Measurements from ENCODE around the gene SEC14L1.

The SEC14L1 gene

DNA sequence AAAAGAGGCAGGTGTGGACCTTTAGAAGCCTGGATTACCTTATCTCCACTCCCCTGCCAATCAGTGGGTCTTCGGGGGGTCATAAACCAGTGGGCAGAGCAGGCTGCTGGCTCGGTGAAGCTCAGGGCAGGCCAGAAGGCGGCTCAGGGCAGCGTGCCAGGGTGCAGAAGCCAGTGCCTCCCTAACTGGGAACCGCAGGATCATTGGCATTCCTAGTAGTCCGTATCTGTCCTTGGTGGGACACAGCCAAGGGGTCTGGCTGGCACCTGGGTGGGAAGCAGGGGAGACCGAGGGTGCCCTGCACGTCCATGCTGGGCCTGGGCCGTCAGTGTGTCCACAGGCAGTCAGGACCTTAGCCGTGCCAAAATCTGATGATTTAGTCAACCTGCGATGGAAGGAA, 76.8 kb downstream of the SEC14L1 start:
- DNase-seq, result peak; percentile 12

DNA sequence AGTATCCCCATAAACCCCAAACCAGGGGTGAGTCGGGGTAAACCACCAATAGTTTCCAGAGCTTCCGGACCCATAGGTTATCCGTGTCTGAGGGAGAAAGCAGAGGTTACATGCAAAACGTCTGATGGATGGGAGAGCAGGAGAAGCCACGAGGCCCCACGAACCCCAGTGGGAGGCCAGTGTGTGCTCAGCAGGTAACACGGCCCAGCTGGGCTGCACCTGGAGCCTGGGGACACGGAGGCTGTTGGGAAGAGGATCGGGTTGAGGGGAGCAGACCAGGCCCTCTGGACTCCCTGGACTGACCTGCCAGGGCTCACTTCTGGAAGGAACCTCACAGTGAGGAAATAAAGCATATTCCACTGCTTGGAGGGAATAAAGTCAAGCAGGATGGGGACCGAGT, 78.1 kb downstream of the SEC14L1 start:
- DNase-seq, result no peak

DNA sequence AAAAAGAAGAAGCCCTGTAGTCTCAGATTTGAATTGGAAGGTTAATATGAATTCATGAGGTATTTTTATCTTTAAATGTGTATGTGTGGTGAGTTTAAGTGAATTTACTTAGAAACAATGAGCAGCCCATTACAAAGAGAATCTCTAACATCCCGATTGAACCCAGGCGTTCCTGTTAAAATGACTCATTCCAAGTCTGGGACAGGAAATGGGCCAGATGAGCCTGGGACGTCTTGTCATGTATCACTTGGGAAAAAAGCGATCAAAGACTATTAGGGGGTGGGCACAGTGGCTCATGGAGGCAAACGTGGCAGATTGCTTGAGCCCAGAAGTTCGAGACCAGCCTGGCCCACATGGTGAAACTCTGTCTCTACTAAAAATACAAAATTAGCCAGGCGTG, 81.6 kb downstream of the SEC14L1 start:
- DNase-seq, result no peak

DNA sequence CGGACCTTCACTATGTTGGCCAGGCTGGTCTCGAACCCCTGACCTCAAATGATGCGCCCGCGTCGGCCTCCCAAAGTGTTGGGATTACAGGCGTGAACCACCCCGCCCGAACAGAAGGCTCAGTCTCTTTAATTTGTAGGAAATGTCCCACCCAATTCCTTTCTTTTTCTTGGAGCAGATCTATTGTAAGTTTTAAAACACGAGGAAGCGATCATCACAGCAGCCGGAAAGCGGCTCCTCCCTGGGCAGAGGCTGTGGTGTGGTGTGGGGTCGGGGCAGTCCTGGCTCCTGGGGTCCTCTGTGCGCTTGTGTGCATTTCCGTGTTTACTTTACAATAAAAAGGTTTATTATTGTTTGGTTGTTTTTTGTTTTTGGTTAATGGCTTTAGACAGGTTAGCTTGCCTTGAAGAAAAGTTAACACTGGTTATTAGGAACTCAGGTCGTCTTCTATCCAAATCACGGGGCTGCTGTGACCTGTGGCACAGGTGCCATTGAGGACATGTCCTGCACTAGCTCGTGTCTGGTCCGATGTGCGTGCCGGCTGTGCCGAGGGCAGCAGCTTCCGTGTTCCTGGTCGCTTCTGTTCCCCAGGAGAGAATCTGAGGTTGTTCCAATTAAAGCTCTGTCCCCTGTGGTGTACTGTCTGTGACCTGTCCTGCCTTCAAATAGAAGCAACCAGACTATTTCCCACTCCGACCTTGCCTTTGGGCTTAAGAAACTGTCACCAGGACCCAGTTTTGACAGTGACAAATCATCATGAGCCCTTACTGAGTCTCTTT, 83.1 kb downstream of the SEC14L1 start:
- DNase-seq, result no peak

DNA sequence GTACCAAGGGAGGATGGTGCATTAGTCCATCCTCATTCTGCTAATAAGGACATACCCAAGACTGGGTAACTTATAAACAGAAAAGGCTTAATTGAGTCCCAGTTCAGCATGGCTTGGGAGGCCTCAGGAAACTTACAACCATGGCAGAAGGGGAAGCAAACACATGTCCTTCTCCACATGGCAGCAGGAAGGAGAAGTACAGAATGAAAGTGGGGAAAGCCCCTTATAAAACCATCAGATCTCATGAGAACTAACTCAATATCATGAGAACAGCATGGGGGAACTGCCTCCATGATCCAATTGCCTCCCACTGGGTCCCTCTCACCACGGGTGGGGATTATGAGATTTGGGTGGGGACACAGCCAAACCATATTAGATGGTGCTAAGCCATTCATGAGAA, 84.5 kb downstream of the SEC14L1 start:
- DNase-seq, result no peak

DNA sequence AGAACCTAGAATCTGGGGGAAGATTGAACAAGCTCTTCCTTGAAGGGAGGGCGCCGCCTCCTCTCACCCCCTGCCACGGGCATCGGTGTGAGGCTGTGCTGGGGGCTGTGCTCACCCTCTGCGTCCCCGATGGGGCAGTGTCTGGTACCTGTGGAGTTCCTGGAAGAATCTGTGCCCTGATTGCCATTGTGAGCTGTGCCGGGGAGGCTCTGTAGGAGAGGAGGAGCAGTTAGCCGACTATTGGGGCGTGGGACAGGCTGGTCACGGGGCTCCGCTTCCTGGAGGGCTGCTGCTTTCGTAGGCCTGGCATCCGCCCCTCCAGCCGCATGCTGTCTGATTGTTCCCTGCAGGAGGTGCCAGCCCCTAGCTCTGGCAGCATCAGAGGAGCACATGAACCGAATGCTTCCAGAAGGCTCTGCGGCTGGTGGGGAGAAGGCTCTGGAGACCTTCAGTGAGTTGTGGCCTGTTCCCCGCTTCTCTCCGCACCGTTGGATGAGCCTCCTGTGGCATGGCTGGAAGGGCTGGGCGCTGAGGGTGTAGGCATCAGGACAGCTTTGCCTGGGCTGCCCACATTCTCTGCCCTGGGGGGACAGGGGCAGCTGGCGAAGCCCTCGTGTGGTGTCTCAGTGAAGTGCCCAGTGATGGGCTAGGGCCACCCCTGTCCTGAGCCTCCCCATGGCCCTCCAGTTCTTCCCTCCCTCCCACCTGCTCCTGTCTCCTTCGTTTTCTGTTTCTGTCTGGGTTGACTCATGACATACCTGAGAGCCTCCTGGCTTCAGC, 86.9 kb downstream of the SEC14L1 start:
- no peak for DNase-seq

DNA sequence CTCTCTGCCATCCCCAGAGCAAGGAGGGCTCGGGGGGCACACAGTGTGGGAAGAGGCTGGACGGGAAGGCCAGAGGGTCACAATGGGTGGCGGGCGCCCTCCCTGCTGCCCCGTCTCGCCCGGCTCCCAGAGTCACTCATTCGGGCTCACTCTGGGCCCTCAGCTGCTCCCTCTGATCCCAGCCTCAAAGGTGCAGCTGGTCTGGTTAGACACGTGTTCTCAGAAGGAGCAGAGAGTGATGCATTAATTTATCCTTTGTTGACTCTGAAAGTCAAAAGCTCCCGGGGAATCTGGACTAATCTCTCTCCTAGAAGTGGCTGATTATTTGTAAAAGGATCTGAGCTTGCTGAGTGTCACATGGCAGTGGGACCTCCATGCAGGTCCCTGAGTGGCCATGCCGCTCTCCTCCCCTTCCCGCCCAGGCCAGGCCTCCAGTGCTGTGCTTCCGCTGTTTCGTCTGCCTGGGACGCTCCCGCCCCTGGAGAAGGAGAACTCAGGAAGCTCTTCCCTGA, 87.5 kb downstream of the SEC14L1 start:
- DNase-seq, result no peak

DNA sequence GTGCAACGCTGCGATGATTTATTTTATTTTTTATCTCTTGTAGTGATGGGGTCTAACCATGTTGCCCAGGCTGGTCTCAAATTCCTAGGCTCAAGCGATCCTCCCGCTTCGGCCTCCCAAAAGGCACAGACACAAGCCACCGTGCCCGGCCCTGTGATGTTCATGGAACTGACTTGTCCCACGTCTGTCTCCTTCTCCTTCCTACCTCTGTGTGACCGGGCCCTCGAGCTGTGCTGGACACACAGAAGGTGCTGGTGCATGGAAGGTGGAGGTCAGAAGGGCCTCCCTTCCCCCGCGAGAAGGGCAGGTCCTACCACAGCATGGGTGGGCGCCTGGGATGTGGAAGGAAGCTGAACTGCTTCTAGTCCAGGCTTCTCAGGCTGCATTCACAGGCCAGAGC, 88.0 kb downstream of the SEC14L1 start:
- DNase-seq, result no peak

DNA sequence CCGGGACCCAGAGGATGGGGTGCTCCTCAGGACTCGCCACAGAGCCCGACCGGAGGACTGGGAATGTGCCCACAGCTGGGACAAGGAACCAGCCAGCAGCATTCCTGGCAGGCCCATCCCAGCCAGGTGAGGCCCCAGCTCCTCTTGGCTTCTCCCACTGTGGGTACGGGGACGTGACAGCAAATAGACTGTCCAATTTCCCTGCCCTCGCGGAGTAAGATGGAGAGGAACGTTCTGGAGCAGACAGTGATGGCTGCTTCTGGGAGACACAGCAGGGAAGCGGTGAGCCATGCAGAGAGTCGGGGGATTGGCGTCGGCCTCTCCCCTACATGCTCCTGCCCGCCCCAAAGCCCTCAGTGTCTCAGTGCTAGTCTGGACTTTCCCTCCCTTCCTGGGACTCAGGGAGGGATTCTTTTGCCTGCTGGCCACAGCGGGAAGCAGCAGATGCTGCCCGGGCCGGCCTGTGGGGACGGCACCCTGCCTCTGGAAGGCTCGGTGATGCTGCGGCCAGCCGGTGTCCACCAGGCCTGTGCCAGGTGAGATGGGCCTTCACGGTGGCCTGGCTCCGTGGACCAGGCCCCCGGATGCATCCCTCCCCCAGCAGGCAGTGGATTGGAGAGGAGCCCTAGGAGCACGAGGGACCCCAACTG, 89.1 kb downstream of the SEC14L1 start:
- no peak for DNase-seq

DNA sequence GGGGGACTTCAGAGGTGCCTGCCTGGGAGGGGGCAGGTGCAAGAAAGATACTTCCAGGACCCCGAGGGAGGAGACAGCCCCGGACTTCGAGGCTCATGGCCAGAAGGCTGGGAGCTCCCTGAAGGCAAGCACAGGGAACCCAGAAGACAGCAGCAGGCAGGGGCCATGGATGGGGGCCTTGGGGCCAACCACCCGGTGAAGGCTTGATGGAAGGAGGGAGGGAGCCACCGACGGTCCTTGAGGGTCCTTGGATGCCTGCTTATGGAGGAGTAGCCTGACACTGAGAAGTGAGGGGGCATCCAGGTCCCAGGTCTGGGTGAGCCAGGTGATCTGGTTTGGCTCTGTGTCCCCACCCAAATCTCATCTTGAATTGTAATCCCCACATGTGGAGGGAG, 89.7 kb downstream of the SEC14L1 start:
- DNase-seq, result no peak

DNA sequence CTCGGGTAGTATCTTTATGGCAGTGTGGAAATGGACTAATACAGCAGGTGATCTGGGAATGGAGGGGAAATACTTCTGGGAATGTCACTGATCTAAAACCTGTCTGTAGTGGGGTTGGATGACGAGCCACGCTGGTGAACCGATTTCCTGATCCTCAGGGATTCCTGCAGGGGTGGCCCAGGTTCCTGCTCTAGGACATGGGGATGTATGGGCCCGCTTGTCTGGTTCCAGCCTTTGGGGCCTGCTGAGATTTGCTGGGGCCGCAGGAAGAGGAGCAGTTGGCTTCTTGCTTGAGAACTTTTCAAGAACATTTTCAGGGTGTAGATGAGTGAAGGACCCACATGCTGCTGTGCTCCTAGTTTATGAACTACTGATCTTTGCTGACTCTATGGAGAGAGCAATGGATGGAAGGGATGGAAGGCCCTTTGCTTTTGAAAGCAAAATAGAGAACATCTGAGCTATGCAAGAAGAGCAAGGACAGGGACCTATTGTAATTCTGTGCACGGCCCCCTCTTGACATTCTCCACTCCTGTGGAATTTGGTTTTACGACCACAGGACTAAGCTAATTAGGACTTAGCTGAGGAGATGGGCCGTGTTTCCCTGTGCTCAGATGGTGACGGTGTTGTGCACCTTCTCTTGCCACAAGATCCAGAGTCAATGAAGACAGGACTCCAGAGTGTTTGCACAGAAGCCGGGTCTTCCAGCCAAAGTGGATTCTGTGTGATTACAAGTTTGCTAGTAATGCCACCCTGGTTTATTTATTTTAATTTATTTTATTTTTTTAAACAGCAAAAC, 90.5 kb downstream of the SEC14L1 start:
- DNase-seq, result no peak

DNA sequence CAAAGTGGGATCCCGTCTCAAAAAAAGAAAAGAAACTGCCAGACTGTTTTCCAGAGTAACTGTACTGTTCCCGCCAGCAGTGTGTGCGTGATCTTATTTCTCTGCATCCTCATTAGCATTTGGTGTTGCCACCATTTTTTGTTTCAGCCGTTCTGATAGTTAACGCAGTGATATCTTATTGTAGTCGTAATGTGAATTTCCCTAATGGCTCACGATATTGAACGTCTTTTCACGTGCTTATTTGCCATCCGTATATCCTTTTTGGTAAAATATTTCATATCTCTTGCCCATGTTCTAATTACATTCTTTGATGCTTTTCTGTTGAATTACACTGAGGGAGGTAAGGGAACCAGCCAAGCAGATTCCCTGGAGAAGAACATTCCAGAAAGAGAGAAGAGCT, 92.4 kb downstream of the SEC14L1 start:
- DNase-seq, result no peak

DNA sequence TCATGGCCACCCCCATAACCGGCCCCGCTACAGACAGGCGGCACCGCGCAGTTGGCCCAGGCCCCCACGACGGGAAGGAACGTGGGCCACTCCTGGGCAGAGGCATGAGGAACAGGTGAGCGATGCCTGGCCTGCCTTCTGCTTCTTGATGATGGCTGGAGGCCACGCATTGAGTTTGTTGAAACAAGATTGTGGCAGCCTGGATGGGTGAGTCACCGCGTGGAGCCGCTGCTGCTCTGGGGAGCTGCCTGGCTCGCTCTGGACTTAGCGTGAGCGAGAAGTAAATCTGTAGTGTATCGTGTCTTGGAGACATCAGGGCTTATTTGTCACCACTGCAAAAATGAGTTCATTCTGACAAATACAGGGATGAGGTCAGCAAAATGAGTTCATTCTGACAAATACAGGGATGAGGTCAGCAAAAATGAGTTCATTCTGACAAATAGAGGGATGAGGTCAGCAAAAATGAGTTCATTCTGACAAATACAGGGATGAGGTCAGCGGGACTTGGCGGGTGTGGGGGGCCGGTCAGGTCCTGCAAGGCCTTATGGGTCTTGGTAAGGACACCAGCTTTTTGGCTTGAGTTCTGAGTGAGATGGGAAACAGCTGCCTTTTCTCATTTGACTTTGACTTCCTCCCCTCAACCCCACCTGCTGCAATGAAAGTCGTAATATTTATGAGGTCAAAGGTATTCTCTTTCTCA, 93.0 kb downstream of the SEC14L1 start:
- DNase-seq, result no peak

DNA sequence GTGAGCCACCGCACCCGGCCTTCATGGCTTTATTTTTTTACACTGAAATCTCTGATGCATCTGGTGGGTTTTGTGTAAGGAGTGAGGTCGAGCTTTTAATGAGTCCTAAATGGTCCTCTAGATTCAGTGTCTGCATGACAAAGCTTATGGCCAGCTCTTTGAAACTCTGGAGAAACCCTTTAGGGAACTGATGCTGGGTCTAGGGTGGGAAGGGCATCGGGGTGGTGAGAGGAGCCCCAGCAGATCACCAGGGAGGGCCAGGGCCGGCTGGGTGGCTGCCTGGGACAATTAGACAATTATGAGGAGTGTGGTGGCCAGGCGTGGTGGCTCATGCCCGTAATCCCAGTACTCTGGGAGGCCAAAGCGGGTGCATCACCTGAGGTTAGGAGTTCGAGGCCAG, 93.9 kb downstream of the SEC14L1 start:
- no peak for DNase-seq

DNA sequence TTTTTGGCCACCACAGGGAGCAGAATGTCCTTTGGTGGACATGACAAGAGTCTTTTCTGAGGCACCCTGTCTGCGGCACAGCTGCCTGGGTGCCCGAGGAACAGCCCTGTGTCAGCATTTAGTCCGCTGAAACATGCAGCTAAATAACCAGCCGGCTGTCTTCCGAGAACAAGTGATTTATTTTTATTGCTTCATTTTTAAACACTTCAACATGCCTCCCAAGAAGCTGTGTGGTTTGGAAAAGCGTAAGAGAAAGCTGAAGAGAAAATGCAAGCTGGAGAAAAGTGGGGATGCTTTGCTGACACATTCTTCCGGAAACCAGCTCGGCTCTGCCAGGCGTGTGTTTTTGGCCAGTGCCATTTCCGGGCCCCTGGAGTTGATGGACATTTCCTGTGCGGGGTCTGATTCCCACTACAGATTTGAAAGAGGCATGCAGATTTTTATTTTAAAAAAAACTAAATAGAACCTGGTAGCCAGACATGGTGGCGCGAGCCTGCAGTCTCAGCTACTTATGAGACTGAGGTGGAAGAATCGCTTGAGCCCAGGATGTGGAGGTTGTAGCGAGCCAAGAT, 94.7 kb downstream of the SEC14L1 start:
- no peak for DNase-seq

DNA sequence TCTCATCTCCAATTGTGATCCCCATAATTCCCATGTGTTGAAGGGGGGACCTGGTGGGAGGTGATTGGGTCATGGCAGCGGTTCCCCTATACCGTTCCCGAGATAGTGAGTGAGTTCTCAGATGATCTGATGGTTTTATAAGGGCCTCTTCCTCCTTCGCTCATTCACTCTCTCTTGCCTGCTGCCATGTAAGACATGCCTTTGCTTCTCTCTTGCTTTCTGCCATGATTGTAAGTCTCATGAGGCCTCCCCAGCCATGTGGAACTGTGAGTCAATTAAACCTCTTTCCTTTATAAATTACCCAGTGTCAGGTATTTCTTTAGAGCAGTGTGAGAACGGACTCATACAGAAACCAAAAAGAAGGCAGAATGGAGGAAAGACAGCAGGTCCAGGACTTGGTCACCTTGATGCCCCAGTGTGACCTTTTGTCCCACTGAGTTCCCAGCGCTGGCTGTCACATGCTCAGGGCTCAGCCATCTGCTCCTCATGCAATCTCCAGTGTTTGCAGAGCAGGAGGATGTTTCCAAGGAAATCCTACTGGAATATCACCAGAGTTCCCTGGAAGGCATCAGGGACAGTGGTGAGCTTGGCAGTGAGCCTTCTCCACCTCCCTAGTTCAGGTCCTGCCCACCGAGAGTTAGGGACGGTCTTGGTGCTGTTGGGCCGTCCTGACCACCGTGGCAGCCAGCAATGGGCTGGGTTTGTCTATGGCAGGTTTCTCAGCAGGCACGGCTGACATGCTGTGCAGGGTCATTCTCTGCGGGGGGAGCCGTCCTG, 96.7 kb downstream of the SEC14L1 start:
- DNase-seq, result no peak

DNA sequence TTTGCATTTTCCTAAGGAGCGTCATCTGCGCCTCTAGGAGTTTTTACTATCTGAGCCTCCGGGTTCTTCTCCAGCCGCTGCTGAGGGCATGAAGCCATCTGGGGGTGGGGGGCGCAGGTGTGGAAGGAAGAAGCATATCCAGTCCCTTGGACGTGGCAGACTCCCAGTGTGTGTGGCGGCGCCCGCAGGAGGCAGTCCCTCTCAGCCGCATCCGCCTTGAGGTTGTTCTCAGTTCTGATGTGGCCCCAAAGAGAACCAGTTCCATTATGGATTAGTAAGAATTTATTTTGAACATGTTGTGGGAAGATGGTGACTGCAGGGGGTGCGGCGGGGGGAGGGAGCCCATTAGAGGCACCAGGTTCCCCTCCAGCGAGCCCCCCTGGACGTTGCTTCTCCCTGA, 100.2 kb downstream of the SEC14L1 start:
- no peak for DNase-seq

DNA sequence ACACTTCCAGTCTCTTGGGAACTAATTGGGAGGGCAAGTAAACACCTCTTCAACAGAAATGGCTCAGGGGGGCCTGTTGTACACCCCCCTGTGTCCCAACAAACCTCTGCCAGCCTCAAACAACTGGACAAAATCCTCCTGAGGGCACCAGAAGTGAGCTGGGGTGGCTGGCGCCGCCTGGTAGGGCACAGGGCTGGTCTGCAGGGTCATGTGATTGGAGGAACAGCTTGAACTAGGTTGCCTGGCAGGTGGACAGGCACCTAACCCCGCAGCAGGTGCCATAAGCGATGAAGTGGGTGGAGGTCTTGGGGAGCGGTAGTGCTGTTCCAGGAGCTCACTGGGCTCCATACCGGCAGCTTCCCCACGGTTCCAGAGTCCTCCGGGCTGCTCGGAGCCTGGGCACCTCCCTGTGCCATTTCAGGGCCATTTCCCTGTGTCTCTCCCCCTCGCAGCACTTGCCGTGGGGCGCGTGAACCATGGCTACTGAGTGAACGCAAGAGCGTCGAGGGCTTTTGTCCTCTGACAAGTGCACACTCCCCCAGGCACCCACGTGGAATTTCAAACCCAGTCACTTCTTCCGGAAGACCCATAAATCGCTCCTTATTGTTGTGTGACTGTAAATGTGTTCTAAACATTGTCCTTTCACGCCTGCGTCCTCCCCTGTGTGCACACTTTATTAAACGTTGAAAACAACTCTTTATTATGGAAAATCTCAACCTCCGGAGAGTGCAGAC, 101.5 kb downstream of the SEC14L1 start:
- no peak for DNase-seq

DNA sequence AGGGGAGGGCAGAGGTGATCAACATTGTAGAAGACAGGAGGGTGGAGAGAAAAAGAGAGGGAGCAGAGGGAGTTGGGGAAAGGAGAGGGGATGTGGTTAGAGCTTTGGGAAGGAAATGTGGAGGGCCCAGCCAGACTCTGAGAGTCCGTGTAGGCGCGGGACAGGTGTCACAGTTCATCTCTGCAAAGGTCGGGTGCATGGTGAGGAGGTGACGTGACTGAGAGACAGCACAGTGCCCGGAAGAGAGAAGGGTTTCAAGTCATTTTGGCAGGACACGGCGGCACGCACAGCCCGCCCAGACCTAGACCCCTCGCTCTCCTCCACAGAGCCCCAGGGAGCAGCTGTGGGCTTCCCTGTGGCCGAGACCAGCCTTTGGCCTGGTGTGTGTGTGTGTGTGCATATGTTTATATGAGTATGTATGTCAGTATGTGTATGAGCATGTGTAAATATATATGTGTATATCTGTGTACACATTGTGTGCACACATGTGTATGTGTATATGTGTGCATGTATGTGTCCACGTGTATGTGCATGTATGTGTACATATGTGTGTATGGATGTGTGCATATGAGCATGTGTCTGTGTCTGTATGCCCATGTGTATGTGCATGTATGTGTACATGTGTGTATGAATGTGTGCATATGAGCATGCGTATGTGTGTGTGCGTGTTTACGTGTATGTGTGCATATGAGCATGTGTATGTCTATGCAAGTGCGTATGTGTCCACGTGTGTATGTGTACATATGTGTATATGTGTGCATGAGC, 104.6 kb downstream of the SEC14L1 start:
- no peak for DNase-seq
